Measurements from ENCODE around the gene MEN1.

DNA sequence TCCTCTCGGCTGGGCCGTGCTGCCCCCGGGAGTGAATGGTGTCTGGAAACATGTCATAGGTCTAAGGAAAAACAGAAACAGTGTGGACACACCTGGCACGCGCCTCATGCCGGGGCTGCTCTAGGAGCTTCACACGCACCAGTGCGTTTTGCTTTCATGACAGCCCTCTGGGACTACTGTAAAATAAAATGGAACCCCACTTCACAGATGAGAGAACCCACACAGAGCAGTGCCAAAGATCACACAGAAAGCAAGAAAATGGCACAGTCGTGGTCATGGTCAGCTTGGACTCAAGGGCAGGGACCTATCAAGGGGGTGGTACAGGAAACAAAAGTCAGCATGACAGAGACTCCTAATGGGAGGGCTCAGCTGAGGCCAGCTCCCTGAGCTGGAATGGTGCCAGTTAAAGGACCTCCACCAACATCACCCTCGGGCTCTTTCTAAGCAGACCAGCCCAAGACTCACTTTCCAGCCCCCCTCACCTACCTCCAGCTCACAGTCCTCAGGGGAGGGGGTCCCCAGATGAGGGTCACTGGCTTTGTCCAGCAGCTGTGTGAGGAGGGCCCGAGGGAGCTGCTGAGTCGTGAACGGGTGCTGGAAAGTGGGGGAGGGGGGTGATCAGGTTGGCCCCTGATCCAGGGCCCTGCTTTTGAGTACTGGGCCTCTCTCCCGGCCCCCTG is 10.6 kb downstream of the MEN1 start:
- TF ChIP-seq ZNF184 (tag by site-specific recombination; IDR thresholded peaks at IDR 0.05) (no peak), ZNF426 (tag by site-specific recombination; IDR thresholded peaks at IDR 0.05) (no peak), ZBTB21 (tag by site-specific recombination; IDR thresholded peaks at IDR 0.05) (no peak), ZFP41 (tag by site-specific recombination; IDR thresholded peaks at IDR 0.05; ENCODE audit: borderline replicate concordance) (no peak)
- TF ChIP-seq, protein P1, sequence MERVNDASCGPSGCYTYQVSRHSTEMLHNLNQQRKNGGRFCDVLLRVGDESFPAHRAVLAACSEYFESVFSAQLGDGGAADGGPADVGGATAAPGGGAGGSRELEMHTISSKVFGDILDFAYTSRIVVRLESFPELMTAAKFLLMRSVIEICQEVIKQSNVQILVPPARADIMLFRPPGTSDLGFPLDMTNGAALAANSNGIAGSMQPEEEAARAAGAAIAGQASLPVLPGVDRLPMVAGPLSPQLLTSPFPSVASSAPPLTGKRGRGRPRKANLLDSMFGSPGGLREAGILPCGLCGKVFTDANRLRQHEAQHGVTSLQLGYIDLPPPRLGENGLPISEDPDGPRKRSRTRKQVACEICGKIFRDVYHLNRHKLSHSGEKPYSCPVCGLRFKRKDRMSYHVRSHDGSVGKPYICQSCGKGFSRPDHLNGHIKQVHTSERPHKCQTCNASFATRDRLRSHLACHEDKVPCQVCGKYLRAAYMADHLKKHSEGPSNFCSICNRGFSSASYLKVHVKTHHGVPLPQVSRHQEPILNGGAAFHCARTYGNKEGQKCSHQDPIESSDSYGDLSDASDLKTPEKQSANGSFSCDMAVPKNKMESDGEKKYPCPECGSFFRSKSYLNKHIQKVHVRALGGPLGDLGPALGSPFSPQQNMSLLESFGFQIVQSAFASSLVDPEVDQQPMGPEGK (tag by site-specific recombination; IDR thresholded peaks at IDR 0.05) = no peak
- TF ChIP-seq, protein P2, sequence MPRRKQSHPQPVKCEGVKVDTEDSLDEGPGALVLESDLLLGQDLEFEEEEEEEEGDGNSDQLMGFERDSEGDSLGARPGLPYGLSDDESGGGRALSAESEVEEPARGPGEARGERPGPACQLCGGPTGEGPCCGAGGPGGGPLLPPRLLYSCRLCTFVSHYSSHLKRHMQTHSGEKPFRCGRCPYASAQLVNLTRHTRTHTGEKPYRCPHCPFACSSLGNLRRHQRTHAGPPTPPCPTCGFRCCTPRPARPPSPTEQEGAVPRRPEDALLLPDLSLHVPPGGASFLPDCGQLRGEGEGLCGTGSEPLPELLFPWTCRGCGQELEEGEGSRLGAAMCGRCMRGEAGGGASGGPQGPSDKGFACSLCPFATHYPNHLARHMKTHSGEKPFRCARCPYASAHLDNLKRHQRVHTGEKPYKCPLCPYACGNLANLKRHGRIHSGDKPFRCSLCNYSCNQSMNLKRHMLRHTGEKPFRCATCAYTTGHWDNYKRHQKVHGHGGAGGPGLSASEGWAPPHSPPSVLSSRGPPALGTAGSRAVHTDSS (tag by site-specific recombination; IDR thresholded peaks at IDR 0.05) = no peak

Data from HEK293 (cell line).